Fibroblast of villous mesenchyme (primary cell): Measurements from ENCODE around the gene ACOD1. TPM values are rescaled to one million over a fixed set of nuclear protein-coding genes. Genes with fewer than 3 reads are reported as not detected.

Source experiments
- DNase-seq: peaks from one replicate; pipeline ENCODE4 v3.0.0-alpha.2; 2010; ENCODE audit warnings: low read depth
- H3K4me3 ChIP-seq: 2 replicates; pipeline ENCODE4 v1.5.1; 2011; ENCODE audit warnings: low read depth, mild to moderate bottlenecking, low read length
- CTCF ChIP-seq: IDR thresholded peaks from 2 replicates; pipeline ENCODE4 v1.5.1; 2012; ENCODE audit warnings: low read depth, mild to moderate bottlenecking, low read length; ENCODE audit not compliant: insufficient read depth
- total RNA-seq: library from RNA; depleted of rRNA; stranded (reverse); fragments of >200 nt; gene quantifications from 2 replicates; pipeline ENCODE4 v1.2.3, GENCODE V29; 2012

The ACOD1 gene
- total RNA-seq, 1 donor = not detected

- DNase-seq = no peak
- H3K4me3 ChIP-seq = no peak overlapping the region
- no peak for TF ChIP-seq CTCF
Measured at GRCh38 chr13:76982061-76982460, 33.8 kb downstream of the ACOD1 start.

GRCh38 chr13:76983676-76984075 lies 35.4 kb downstream of the ACOD1 start:
- no peak for TF ChIP-seq CTCF
- DNase-seq = no peak
- H3K4me3 ChIP-seq = no peak overlapping the region

GRCh38 chr13:76991432-76991795 lies 43.1 kb downstream of the ACOD1 start:
- DNase-seq = no peak
- no peak for TF ChIP-seq CTCF
- H3K4me3 ChIP-seq = peak overlapping the region; percentile 93

GRCh38 chr13:76991796-76992547 lies 43.7 kb downstream of the ACOD1 start, which contains the start of gene CLN5:
Gene CLN5, plus strand, starts transcription at chr13:76992081. Its CDS starts 18 bp downstream, at chr13:76992099.
- H3K4me3 ChIP-seq = peak within 1 kb of the TSS; percentile 93
- TF ChIP-seq CTCF = no peak
- DNase-seq = peak; percentile 93

GRCh38 chr13:76992548-76993001 lies 44.3 kb downstream of the ACOD1 start:
- peak; percentile 25 for DNase-seq
- no peak for TF ChIP-seq CTCF
- peak overlapping the region; percentile 93 for H3K4me3 ChIP-seq

- H3K4me3 ChIP-seq = peak overlapping the region; percentile 93
- no peak for TF ChIP-seq CTCF
- peak; percentile 42 for DNase-seq
Measured at GRCh38 chr13:76993021-76993420, 44.7 kb downstream of the ACOD1 start.
